Measurements from ENCODE around the gene GAL3ST1.

Gene GAL3ST1

GRCh38 chr22:30535182-30535581 is 39.3 kb downstream of the GAL3ST1 start:
- Histone ChIP-seq H3K4me3 (ENCODE audit: low read depth, low read length) (no peak overlapping the region), H3K79me2 (ENCODE audit: control insufficient read depth, insufficient read depth, low read length, unreplicated experiment) (no peaks in the 10 kb centered on the region), H3K27me3 (ENCODE audit: insufficient read depth, low read length) (no peaks in the 10 kb centered on the region), H2AFZ (ENCODE audit: low read length, unreplicated experiment) (no peak overlapping the region), H3K27ac (ENCODE audit: low read depth, low read length) (no peak overlapping the region), H3K4me1 (ENCODE audit: control insufficient read depth, insufficient read depth, low read length, unreplicated experiment) (no peaks in the 10 kb centered on the region), H3K36me3 (ENCODE audit: insufficient read depth, low read length) (no peaks in the 10 kb centered on the region)

- Histone ChIP-seq H2AFZ (ENCODE audit: low read length, unreplicated experiment) (no peak overlapping the region), H3K27ac (ENCODE audit: low read depth, low read length) (no peak overlapping the region), H3K36me3 (ENCODE audit: insufficient read depth, low read length) (no peaks in the 10 kb centered on the region), H3K79me2 (ENCODE audit: control insufficient read depth, insufficient read depth, low read length, unreplicated experiment) (no peaks in the 10 kb centered on the region), H3K4me3 (ENCODE audit: low read depth, low read length) (no peak overlapping the region), H3K4me1 (ENCODE audit: control insufficient read depth, insufficient read depth, low read length, unreplicated experiment) (no peaks in the 10 kb centered on the region), H3K27me3 (ENCODE audit: insufficient read depth, low read length) (no peaks in the 10 kb centered on the region)
Observed at GRCh38 chr22:30531651-30532608, 42.5 kb downstream of the GAL3ST1 start.

GRCh38 chr22:30526656-30527055 is 47.8 kb downstream of the GAL3ST1 start:
- Histone ChIP-seq H3K27ac (ENCODE audit: low read depth, low read length) (no peak overlapping the region), H3K27me3 (ENCODE audit: insufficient read depth, low read length) (no peaks in the 10 kb centered on the region), H2AFZ (ENCODE audit: low read length, unreplicated experiment) (no peak overlapping the region), H3K79me2 (ENCODE audit: control insufficient read depth, insufficient read depth, low read length, unreplicated experiment) (no peaks in the 10 kb centered on the region), H3K4me1 (ENCODE audit: control insufficient read depth, insufficient read depth, low read length, unreplicated experiment) (no peaks in the 10 kb centered on the region), H3K4me3 (ENCODE audit: low read depth, low read length) (no peak overlapping the region), H3K36me3 (ENCODE audit: insufficient read depth, low read length) (no peaks in the 10 kb centered on the region)

- no peaks in the 10 kb centered on the region for H3K4me1 ChIP-seq (ENCODE audit: control insufficient read depth, insufficient read depth, low read length, unreplicated experiment)
- no peaks in the 10 kb centered on the region for H3K27me3 ChIP-seq (ENCODE audit: insufficient read depth, low read length)
- no peak overlapping the region for H3K27ac ChIP-seq (ENCODE audit: low read depth, low read length)
- no peak overlapping the region for H2AFZ ChIP-seq (ENCODE audit: low read length, unreplicated experiment)
- no peaks in the 10 kb centered on the region for H3K79me2 ChIP-seq (ENCODE audit: control insufficient read depth, insufficient read depth, low read length, unreplicated experiment)
- H3K4me3 ChIP-seq (ENCODE audit: low read depth, low read length), result no peak overlapping the region
- no peaks in the 10 kb centered on the region for H3K36me3 ChIP-seq (ENCODE audit: insufficient read depth, low read length)
Observed at GRCh38 chr22:30523646-30524489, 50.6 kb downstream of the GAL3ST1 start.

- no peaks in the 10 kb centered on the region for H3K36me3 ChIP-seq (ENCODE audit: insufficient read depth, low read length)
- no peaks in the 10 kb centered on the region for H3K27me3 ChIP-seq (ENCODE audit: insufficient read depth, low read length)
- no peak overlapping the region for H3K4me3 ChIP-seq (ENCODE audit: low read depth, low read length)
- no peak overlapping the region for H3K27ac ChIP-seq (ENCODE audit: low read depth, low read length)
- H3K79me2 ChIP-seq (ENCODE audit: control insufficient read depth, insufficient read depth, low read length, unreplicated experiment), result no peaks in the 10 kb centered on the region
- no peaks in the 10 kb centered on the region for H3K4me1 ChIP-seq (ENCODE audit: control insufficient read depth, insufficient read depth, low read length, unreplicated experiment)
- H2AFZ ChIP-seq (ENCODE audit: low read length, unreplicated experiment), result no peak overlapping the region
Observed at GRCh38 chr22:30521368-30522156, 52.9 kb downstream of the GAL3ST1 start.

- no peak overlapping the region for H3K27ac ChIP-seq (ENCODE audit: low read depth, low read length)
- H3K36me3 ChIP-seq (ENCODE audit: insufficient read depth, low read length), result no peaks in the 10 kb centered on the region
- H2AFZ ChIP-seq (ENCODE audit: low read length, unreplicated experiment), result no peak overlapping the region
- no peaks in the 10 kb centered on the region for H3K79me2 ChIP-seq (ENCODE audit: control insufficient read depth, insufficient read depth, low read length, unreplicated experiment)
- no peaks in the 10 kb centered on the region for H3K4me1 ChIP-seq (ENCODE audit: control insufficient read depth, insufficient read depth, low read length, unreplicated experiment)
- no peak overlapping the region for H3K4me3 ChIP-seq (ENCODE audit: low read depth, low read length)
- H3K27me3 ChIP-seq (ENCODE audit: insufficient read depth, low read length), result no peaks in the 10 kb centered on the region
Observed at GRCh38 chr22:30519842-30520425, 54.5 kb downstream of the GAL3ST1 start.

- Histone ChIP-seq H2AFZ (ENCODE audit: low read length, unreplicated experiment) (no peak overlapping the region), H3K79me2 (ENCODE audit: control insufficient read depth, insufficient read depth, low read length, unreplicated experiment) (no peaks in the 10 kb centered on the region)
Observed at GRCh38 chr22:30516731-30517130, 57.7 kb downstream of the GAL3ST1 start.

GRCh38 chr22:30516273-30516672 is 58.2 kb downstream of the GAL3ST1 start:
- no peaks in the 10 kb centered on the region for H3K4me1 ChIP-seq (ENCODE audit: control insufficient read depth, insufficient read depth, low read length, unreplicated experiment)

More at GRCh38 chr22:30516731-30517130, 57.7 kb downstream of the GAL3ST1 start:
- no peaks in the 10 kb centered on the region for H3K4me1 ChIP-seq (ENCODE audit: control insufficient read depth, insufficient read depth, low read length, unreplicated experiment)
- H3K36me3 ChIP-seq (ENCODE audit: insufficient read depth, low read length), result no peaks in the 10 kb centered on the region
- H3K27ac ChIP-seq (ENCODE audit: low read depth, low read length), result no peak overlapping the region
- no peak overlapping the region for H3K4me3 ChIP-seq (ENCODE audit: low read depth, low read length)
- no peaks in the 10 kb centered on the region for H3K27me3 ChIP-seq (ENCODE audit: insufficient read depth, low read length)

GRCh38 chr22:30514252-30514651 is 60.2 kb downstream of the GAL3ST1 start:
- Histone ChIP-seq H3K4me1 (ENCODE audit: control insufficient read depth, insufficient read depth, low read length, unreplicated experiment) (no peaks in the 10 kb centered on the region), H3K4me3 (ENCODE audit: low read depth, low read length) (no peak overlapping the region), H3K79me2 (ENCODE audit: control insufficient read depth, insufficient read depth, low read length, unreplicated experiment) (no peaks in the 10 kb centered on the region), H2AFZ (ENCODE audit: low read length, unreplicated experiment) (no peak overlapping the region), H3K27ac (ENCODE audit: low read depth, low read length) (no peak overlapping the region), H3K36me3 (ENCODE audit: insufficient read depth, low read length) (no peaks in the 10 kb centered on the region), H3K27me3 (ENCODE audit: insufficient read depth, low read length) (no peaks in the 10 kb centered on the region)

More at GRCh38 chr22:30516273-30516672, 58.2 kb downstream of the GAL3ST1 start:
- H2AFZ ChIP-seq (ENCODE audit: low read length, unreplicated experiment), result no peak overlapping the region
- no peak overlapping the region for H3K27ac ChIP-seq (ENCODE audit: low read depth, low read length)
- no peaks in the 10 kb centered on the region for H3K27me3 ChIP-seq (ENCODE audit: insufficient read depth, low read length)
- no peaks in the 10 kb centered on the region for H3K36me3 ChIP-seq (ENCODE audit: insufficient read depth, low read length)
- H3K79me2 ChIP-seq (ENCODE audit: control insufficient read depth, insufficient read depth, low read length, unreplicated experiment), result no peaks in the 10 kb centered on the region
- no peak overlapping the region for H3K4me3 ChIP-seq (ENCODE audit: low read depth, low read length)

GRCh38 chr22:30513462-30513861 is 61.0 kb downstream of the GAL3ST1 start:
- Histone ChIP-seq H3K27ac (ENCODE audit: low read depth, low read length) (no peak overlapping the region), H3K27me3 (ENCODE audit: insufficient read depth, low read length) (no peaks in the 10 kb centered on the region), H3K79me2 (ENCODE audit: control insufficient read depth, insufficient read depth, low read length, unreplicated experiment) (no peaks in the 10 kb centered on the region), H3K4me3 (ENCODE audit: low read depth, low read length) (no peak overlapping the region), H3K36me3 (ENCODE audit: insufficient read depth, low read length) (no peaks in the 10 kb centered on the region), H3K4me1 (ENCODE audit: control insufficient read depth, insufficient read depth, low read length, unreplicated experiment) (no peaks in the 10 kb centered on the region), H2AFZ (ENCODE audit: low read length, unreplicated experiment) (no peak overlapping the region)
